HepG2 (cell line): Measurements from ENCODE around the gene THOC2. TPM values are rescaled to one million over a fixed set of nuclear protein-coding genes. Genes with fewer than 3 reads are reported as not detected.

Experiments
- ATAC-seq: fragments of 200-7000 bp; cut with Tn5 transposase; 3 replicates; pipeline ENCODE4 v1.9.1; 2020; ENCODE audit warnings: mild to moderate bottlenecking, moderate library complexity
- BruUV-seq: library from RNA; stranded (reverse); fragments of 400-500 nt; replicated peaks from 2 replicates; lab custom pipeline; 2021; lab: Mats Ljungman, UMichigan
- CTCF ChIA-PET: fragments of 300-600 bp; formaldehyde crosslinking; extraction: SDS; loops from one replicate; lab custom pipeline; 2021; ENCODE audit warnings: low total read pairs, inconsistent platforms, low intra/inter-chr PET ratio; lab: Yijun Ruan, JAX
- POLR2A ChIA-PET: fragments of 350-600 bp; sonication (Branson Sonifier 250); formaldehyde crosslinking; loops from one replicate; lab custom pipeline; 2020; ENCODE audit warnings: antibody characterized with exemption, inconsistent platforms; lab: Yijun Ruan, JAX
- DNase-seq: peaks from one replicate; pipeline ENCODE4 v3.0.0-alpha.2; 2015; ENCODE audit warnings: low spot score
- FAIRE-seq: peaks from 3 replicates; lab custom pipeline; 2011; peaks lifted over from hg19 to GRCh38; lab: Jason Lieb, UNC
- H2AFZ ChIP-seq: one replicate; pipeline ENCODE4 v1.6.1; 2011; ENCODE audit warnings: low read length, inconsistent platforms
- H3K27ac ChIP-seq: fragments of 300-600 bp; 3 replicates; pipeline ENCODE4 v1.8.0; 2011; ENCODE audit warnings: mixed run types, mild to moderate bottlenecking, mixed read lengths, low read length, inconsistent platforms; ENCODE audit not compliant: insufficient read depth; ENCODE audit errors: extremely low read length
- H3K27me3 ChIP-seq, 2 experiments: fragments of 200-600 bp in 1 of 2; 2 replicates in 1 of 2; 3 replicates in 1 of 2; pipeline versions ENCODE4 v1.6.0 to v1.8.0; 2011; ENCODE audit warnings: low read length in 2 of 2, mild to moderate bottlenecking in 2 of 2, moderate library complexity in 2 of 2, inconsistent platforms in 1 of 2; ENCODE audit not compliant: insufficient read depth in 2 of 2, control insufficient read depth in 1 of 2
- H3K36me3 ChIP-seq, 2 experiments: fragments of 200-600 bp in 1 of 2; replicated peaks in 1 of 2; 2 replicates in 1 of 2; 3 replicates in 1 of 2; pipeline versions ENCODE4 v1.5.1 to v1.8.0; 2011; ENCODE audit warnings: low read length in 2 of 2, inconsistent platforms in 1 of 2; ENCODE audit not compliant: insufficient read depth in 2 of 2, control insufficient read depth in 1 of 2
- H3K4me1 ChIP-seq: 2 replicates; pipeline ENCODE4 v1.5.1; 2012; ENCODE audit warnings: low read length, inconsistent platforms; ENCODE audit not compliant: insufficient read depth
- H3K4me2 ChIP-seq: 2 replicates; pipeline ENCODE4 v1.6.0; 2011; ENCODE audit warnings: low read depth, low read length, inconsistent platforms
- H3K4me3 ChIP-seq, 3 experiments: fragments of 200-600 bp in 1 of 3; sonication (generic), shearing (Covaris generic) in 1 of 3; replicated peaks in 1 of 3; 2 replicates each; pipeline ENCODE4 v1.5.1; 2011 to 2016; ENCODE audit warnings: low read length in 3 of 3, inconsistent platforms in 2 of 3, low read depth in 2 of 3, mild to moderate bottlenecking in 2 of 3, control low read depth in 1 of 3, mixed read lengths in 1 of 3; ENCODE audit not compliant: insufficient read depth in 1 of 3
- H3K79me2 ChIP-seq: one replicate; pipeline ENCODE4 v1.6.1; 2011; ENCODE audit warnings: low read length, inconsistent platforms; ENCODE audit not compliant: insufficient read depth
- H3K9ac ChIP-seq: 2 replicates; pipeline ENCODE4 v1.6.0; 2011; ENCODE audit warnings: mild to moderate bottlenecking, low read depth, low read length, inconsistent platforms; ENCODE audit not compliant: insufficient read depth
- H3K9me3 ChIP-seq: 2 replicates; pipeline ENCODE4 v1.5.1; 2012; ENCODE audit warnings: mild to moderate bottlenecking, low read length
- H4K20me1 ChIP-seq: 2 replicates; pipeline ENCODE4 v1.6.0; 2011; ENCODE audit warnings: inconsistent platforms, mild to moderate bottlenecking, low read length, moderate library complexity; ENCODE audit not compliant: insufficient read depth
- AKNA ChIP-seq: sonication (generic); formaldehyde crosslinking; IDR thresholded peaks from 2 replicates; pipeline ENCODE4 v1.4.0; 2020; ENCODE audit warnings: missing genetic modification reagents, borderline replicate concordance
- HOXA9 ChIP-seq: sonication (generic); formaldehyde crosslinking; IDR thresholded peaks from 2 replicates; pipeline ENCODE4 v1.8.1; 2022; ENCODE audit warnings: missing genetic modification reagents, mild to moderate bottlenecking, moderate library complexity, borderline replicate concordance
- NFATC3 ChIP-seq: sonication (generic); formaldehyde crosslinking; IDR thresholded peaks from 2 replicates; pipeline ENCODE4 v1.5.1; 2020; ENCODE audit warnings: mild to moderate bottlenecking, missing genetic modification reagents
- WGBS: methylation state at CpG from one replicate; pipeline ENCODE4 v1.1.6; 2017; ENCODE audit warnings: low lambda C conversion rate; 5-methylcytosine and 5-hydroxymethylcytosine counted together
- in situ Hi-C: cut with HindIII; loops from 2 replicates; pipeline ENCODE4 v1.10.0; 2017; ENCODE audit warnings: low pct_unique_long_range_greater_than_20kb; ENCODE audit not compliant: extremely low pct_ligation_motif_present
- intact Hi-C: fragments of 100-400 bp; cut with micrococcal nuclease; formaldehyde crosslinking; loops from one replicate; pipeline ENCODE4 v1.10.0; 2022; ENCODE audit not compliant: unreplicated experiment
- polyA plus RNA-seq, 8 experiments: library from polyadenylated mRNA; depleted of rRNA in 3 of 8; stranded (reverse) in 7 of 8; unstranded in 1 of 8; fragments of >200 nt; fragmentation: Illumina TruSeq in 4 of 8; extraction: Trizol in 4 of 8; gene quantifications; 2 replicates each; pipeline versions ENCODE4 v1.2.1 to v1.2.3, GENCODE V29; 2011 to 2016; ENCODE audit warnings: low read depth in 4 of 8, missing spikeins in 1 of 8, mixed read lengths in 1 of 8; ENCODE audit not compliant: insufficient read depth in 1 of 8
- total RNA-seq, 5 experiments: library from RNA; depleted of rRNA; stranded (reverse); fragments of >200 nt; fragmentation: Illumina TruSeq; extraction: Trizol; gene quantifications; 2 replicates each; pipeline ENCODE4 v1.2.3, GENCODE V29; 2016; ENCODE audit warnings: low read depth in 1 of 5

Gene THOC2
- total and polyA plus RNA-seq, 2 of the 13 experiments (the other 11 are each of a cell fraction or from before 2014, with no cell fraction given) = 87.1 to 101 TPM

GRCh38 chrX:123570011-123570590 lies 162.8 kb downstream of the THOC2 start (continued):
- TF ChIP-seq NFATC3 (CRISPR knock-in tag) = no peak

GRCh38 chrX:123563167-123563566 lies 169.7 kb downstream of the THOC2 start:
- Histone ChIP-seq H3K27ac (no peak overlapping the region), H3K4me1 (no peaks in the 10 kb centered on the region), H3K4me2 (no peak overlapping the region), H3K4me3 (no peak overlapping the region), H3K36me3 (no peaks in the 10 kb centered on the region), H3K9ac (no peak overlapping the region), H3K27me3 (no peaks in the 10 kb centered on the region), H2AFZ (no peak overlapping the region), H3K79me2 (no peaks in the 10 kb centered on the region), H4K20me1 (no peaks in the 10 kb centered on the region), H3K9me3 (no peaks in the 10 kb centered on the region)
- CTCF ChIA-PET = no interaction called here
- POLR2A ChIA-PET = no interaction called here
- WGBS = 49% methylated on average over 4 of the region's 4 CpGs
- FAIRE-seq = no peak
- no peak for DNase-seq
- no peak for ATAC-seq
- TF ChIP-seq HOXA9 (CRISPR knock-in tag) (no peak), AKNA (CRISPR knock-in tag) (no peak)
- intact Hi-C loops = no loop called here
- BruUV-seq = no TSS peak
- in situ Hi-C loops = no loop called here
